ENCODE data around the gene LTBP1.

DNA sequence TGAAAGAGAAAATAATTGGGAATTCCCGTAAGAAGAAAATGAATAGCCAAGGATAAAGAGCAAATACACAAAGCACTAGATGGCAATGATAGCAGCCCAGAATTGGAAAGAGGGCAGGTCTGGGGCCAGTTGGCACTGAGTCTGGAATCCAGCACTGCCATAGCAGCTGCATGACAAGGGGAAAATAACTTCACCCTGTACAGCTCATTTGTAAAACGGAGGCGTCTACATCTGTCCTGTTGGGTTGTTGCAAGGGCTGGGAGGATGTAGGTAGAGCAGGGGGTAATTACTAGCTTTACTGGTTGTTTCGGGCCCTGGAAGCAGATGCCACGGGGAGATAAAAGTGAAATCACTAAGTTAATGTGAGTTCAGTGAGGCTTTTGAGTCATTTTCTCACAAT lies 419.7 kb downstream of the LTBP1 start:
- TF ChIP-seq, protein P1, sequence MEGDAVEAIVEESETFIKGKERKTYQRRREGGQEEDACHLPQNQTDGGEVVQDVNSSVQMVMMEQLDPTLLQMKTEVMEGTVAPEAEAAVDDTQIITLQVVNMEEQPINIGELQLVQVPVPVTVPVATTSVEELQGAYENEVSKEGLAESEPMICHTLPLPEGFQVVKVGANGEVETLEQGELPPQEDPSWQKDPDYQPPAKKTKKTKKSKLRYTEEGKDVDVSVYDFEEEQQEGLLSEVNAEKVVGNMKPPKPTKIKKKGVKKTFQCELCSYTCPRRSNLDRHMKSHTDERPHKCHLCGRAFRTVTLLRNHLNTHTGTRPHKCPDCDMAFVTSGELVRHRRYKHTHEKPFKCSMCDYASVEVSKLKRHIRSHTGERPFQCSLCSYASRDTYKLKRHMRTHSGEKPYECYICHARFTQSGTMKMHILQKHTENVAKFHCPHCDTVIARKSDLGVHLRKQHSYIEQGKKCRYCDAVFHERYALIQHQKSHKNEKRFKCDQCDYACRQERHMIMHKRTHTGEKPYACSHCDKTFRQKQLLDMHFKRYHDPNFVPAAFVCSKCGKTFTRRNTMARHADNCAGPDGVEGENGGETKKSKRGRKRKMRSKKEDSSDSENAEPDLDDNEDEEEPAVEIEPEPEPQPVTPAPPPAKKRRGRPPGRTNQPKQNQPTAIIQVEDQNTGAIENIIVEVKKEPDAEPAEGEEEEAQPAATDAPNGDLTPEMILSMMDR (IDR thresholded peaks at IDR 0.05) = no peak
- no peak for TF ChIP-seq POLR2A (IDR thresholded peaks at IDR 0.05)

All from vagina (tissue), 2 donors.